Ovary (tissue), 3 donors: ENCODE data around the gene ZC3H10.

ENCODE experiments used
- EP300 ChIP-seq: sonication (generic); formaldehyde crosslinking; IDR thresholded peaks from one replicate; pipeline ENCODE4 v1.6.1; 2017; ENCODE audit warnings: antibody characterized with exemption
- TF ChIP-seq, protein P1 (sequence below), 3 donors: fragments of 450-650 bp in 2 of 3; fragments of 200-600 bp in 1 of 3; IDR thresholded peaks; one replicate each; pipeline versions ENCODE4 v1.5.1 to v1.8.0; 2016 to 2022; ENCODE audit warnings: antibody characterized with exemption in 3 of 3, mild to moderate bottlenecking in 1 of 3
- donor health status: DM: no; HTN: no; CAD: no.

- TF ChIP-seq, protein P1, sequence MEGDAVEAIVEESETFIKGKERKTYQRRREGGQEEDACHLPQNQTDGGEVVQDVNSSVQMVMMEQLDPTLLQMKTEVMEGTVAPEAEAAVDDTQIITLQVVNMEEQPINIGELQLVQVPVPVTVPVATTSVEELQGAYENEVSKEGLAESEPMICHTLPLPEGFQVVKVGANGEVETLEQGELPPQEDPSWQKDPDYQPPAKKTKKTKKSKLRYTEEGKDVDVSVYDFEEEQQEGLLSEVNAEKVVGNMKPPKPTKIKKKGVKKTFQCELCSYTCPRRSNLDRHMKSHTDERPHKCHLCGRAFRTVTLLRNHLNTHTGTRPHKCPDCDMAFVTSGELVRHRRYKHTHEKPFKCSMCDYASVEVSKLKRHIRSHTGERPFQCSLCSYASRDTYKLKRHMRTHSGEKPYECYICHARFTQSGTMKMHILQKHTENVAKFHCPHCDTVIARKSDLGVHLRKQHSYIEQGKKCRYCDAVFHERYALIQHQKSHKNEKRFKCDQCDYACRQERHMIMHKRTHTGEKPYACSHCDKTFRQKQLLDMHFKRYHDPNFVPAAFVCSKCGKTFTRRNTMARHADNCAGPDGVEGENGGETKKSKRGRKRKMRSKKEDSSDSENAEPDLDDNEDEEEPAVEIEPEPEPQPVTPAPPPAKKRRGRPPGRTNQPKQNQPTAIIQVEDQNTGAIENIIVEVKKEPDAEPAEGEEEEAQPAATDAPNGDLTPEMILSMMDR (IDR thresholded peaks at IDR 0.05): no peak
- no peak for TF ChIP-seq EP300
These were observed 41.6 kb downstream of the ZC3H10 start for GRCh38 chr12:56159482-56160192.
